HG03159 (cell line): ENCODE data around the gene SDF2L1.
A peak's percentile ranks its signal among the peaks of the same experiment; 100 is the strongest.
"Not testable (repeated sequence)": the region's sequence is repeated elsewhere in the genome, so short reads cannot be mapped to it uniquely, and the experiment has no call there.

ENCODE experiments used
- ATAC-seq: cut with Tn5 transposase; IDR thresholded peaks from one replicate; pipeline ENCODE4 v1.9.1; 2021; ENCODE audit warnings: mild to moderate bottlenecking, moderate library complexity; ENCODE audit not compliant: unreplicated experiment

SDF2L1 gene, protein sequence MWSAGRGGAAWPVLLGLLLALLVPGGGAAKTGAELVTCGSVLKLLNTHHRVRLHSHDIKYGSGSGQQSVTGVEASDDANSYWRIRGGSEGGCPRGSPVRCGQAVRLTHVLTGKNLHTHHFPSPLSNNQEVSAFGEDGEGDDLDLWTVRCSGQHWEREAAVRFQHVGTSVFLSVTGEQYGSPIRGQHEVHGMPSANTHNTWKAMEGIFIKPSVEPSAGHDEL

DNA sequence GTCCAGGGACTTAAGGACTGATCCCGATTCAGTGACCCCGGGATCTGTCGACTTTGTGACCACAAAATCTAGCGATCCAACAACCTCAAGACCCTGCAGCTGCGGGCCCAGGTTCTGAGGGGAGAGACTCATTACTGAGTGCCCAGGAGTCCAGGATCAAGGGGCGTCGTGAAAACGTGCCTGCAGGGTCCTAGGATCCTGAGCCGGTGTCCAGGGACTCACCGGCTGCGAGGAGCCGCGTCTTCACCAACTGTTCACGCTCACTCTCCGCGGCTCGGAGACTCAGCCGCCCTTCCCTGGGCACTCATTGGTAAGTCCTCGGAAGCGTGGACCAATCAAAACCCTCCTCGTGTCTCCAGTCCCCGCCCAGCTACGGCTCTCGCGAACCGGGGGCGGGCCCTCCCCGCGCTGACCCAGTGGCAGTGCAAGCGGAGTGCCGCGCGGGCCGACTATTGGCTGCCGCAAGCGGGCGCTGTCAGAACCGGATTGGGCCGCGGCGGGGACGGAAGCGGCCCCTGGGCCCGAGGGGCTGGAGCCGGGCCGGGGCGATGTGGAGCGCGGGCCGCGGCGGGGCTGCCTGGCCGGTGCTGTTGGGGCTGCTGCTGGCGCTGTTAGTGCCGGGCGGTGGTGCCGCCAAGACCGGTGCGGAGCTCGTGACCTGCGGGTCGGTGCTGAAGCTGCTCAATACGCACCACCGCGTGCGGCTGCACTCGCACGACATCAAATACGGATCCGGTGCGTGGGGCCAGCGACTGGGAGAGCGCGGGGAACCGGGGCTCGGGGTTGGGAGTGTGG, at the start of gene SDF2L1:
Gene SDF2L1 (plus strand): TSS at position 514 of the 795 bp plus-strand sequence. CDS start 35 bp downstream, at position 549.
- ATAC-seq = peak; percentile 91

DNA sequence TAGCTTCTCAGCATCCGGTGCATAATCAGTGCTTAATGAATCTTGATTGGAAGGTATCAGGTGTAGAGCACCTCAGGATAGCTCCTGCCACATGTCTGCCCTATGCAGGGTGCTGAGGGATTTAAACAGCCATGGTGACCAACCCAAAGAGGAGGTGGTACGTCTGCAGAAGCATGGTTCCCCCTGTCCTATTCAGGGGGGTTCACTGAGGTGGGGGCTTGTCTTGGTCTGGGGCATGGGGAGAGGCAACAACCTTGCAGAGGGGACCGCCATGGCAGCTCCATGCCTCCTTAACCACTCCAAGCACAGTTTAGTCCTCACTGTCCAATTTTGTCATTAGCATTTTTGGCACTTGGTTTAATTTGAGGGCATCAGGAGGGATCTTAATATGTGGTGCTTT, 49.7 kb upstream of the SDF2L1 start:
- no peak for ATAC-seq

DNA sequence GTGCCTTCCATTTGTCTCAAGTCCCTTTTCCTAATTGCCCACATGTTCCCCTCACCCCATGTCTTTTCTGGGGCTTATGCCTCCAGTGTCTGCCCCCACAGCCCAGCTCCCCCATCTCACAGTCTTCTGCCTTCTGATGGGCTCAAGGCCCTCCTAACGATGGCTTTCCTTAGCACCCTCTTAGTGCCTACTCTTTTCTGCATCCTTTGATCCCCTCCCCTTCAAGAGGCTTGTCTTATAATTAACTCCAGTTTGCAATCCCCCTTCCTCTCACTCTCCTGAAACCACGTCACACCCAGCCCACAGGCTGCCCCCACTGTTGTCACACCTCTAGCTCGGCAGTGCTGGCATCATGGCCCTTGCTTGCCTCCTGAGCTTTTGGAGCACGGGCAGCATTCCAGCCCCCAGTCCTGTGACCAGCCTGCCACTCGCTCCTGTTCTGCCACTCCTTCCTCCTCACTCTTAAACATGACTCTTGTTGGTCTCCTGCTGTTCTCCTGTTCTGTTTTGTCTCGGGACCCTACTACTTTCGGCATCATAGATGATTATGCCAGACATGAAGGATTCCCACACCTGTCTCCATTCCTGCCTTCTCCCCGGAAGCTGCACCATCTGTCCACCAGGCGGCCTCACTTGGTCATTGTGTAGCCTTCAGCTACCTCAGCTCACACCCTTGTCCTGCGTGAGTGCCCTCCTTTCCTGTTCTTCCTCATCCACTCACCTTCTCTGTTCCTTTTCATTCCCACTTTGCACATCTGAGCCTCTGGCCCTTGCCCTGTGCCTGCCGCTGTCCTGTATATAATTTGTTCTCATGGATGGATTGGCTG, 48.5 kb upstream of the SDF2L1 start:
- no peak for ATAC-seq

DNA sequence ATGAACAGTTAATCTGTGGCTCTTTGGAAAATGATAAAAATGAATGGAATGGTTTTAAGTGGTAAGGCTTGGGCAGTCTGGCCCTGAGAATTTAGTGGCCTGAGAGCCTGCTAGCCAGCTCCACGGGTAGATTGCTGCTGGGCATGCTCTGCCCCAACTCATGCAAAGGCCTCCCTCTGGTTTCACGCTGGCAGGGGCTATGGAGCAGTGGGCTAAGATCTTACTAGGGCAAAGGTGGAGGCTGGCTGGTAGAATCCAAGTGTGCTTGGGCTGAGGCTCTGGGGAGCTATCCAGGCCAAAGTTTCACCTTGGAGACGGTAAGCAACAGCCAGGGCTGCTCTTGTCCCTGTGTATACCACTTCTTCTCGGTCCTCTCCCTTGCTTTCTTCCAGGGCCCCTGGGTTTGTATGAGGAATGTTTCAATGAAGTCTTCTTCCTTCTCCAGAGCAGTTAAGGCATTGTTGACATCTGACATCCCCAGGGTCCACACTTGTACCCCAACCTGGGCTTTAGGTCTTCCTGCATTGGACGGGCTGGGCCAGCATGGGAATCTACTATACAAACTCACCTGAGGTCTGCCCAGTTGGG, 47.1 kb upstream of the SDF2L1 start:
- ATAC-seq = no peak

DNA sequence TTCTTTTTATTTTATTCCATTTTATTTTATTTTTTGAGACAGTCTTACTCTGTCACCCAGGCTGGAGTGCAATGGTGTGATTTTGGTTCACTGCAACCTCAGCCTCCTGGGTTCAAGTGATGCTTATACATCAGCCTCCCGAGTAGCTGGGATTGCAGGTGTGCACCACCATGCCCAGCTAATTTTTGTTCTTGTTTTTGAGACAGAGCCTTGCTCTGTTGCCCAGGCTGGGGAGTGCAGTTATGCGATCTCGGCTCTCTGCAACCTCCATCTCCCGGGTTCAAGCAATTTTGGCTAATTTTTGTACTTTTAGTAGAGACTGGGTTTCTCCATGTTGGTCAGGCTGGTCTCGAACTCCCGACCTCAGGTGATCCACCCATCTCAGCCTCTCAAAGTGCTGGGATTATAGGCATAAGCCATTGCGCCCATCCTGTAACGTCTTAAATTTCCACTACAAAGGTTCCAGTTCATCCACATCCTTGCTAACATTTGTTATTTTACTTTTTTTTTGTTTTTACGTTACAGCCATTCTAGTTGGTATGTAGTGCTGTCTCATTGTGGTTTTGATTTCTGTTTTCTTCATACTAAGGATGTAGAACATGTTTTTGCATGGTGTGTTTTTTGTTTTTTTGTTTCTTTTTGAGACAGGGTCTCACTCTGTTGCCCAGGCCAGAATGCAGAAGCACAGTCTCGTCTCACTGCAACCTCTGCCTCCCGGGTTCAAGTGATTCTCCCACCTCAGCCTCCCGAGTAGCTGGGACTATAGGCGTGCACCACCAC, 45.6 kb upstream of the SDF2L1 start:
- ATAC-seq = not testable (repeated sequence)

DNA sequence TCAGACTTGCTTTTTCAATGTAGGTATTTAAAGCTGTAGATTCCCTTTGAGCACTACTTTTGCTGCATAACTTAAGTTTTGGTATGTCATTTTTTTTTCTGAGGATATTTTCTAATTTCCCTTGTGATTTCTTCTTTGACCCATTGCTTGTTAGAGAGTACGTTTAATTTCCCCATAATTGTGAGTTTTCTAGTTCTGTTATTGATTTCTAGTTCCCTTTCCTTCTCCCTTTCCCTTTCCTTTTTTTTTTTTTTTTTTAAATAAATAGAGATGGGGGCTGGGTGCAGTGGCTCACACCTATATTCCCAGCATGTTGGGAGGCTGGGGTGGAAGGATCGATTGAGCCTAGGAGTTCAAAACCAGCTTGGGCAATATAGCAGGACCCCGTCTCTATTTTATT, 43.8 kb upstream of the SDF2L1 start:
- ATAC-seq = no peak

DNA sequence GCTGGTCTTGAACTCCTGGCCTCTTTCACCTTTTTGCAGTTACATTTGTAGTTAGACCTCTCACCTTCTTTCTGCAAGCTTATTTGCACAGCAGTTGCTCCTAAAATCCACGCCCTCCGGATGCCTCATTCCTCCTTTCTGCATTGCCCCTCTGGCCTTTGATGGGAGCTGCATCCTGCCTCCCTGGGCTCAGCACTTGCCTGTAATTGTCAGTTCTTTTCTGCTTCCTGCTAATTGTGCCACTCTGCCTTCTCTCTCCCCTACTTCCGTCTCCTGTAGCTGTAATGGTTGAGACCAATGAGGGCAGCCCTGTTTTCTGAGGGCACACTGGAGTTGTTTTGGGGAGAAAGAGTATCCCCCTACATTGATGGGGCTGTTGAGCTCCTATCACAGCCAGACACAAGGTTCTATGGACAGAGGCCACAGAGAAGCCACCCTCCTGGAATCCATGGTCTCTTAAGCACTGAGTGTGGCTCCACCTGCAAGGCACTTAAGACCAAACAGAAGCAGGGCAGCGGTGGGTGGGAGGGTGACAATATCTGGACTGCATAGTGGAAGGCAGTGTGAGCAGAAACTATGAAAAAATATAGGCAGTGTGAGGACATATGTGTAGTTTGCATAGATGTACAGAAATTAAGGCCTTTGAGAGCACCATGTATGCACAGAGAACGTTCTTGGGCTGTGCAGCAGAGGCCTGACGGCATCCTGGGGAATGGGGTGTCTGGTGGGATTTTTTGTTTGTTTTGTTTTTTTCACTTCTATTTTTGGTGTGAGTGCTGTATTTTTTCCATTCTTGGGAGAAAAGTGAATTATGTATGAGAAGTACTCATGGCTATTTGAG, 42.8 kb upstream of the SDF2L1 start:
- ATAC-seq = no peak

DNA sequence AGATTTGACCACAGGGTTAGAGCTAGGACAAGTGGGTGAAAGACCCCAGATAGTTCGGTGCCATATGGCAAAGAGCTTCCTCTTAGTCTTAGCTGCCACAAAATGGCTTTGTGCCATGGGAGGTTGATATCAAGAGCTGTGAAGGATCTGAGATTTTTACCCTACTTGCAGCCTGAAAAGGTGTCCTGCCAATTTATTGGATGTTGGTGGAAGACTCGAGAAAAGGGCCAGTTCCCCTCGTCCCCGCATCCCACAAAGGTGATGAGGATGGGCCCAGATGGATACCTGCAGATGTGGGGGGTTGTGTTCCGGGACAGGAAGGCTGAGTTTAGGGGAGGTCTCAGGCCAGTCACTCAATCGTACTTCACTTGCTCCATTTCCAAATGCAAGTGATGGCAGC, 39.5 kb upstream of the SDF2L1 start:
- ATAC-seq = no peak

DNA sequence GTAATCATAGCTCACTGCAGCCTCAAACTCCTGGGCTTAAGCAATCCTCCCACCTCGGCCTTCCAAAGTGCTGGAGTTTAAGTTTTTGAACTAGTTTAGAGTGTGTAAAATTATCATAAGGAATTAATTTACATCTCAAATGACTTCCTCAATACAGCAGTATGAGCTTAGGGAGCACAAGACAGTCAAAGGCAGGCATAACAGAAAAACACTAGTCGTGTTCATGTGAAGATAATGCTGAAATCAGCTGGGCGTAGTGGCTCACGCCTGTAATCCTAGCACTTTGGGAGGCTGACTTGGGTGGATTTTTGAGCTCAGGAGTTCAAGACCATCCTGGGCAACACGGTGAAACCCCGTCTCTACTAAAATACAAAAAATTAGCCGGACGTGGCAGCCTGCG, 38.1 kb upstream of the SDF2L1 start:
- ATAC-seq = no peak

DNA sequence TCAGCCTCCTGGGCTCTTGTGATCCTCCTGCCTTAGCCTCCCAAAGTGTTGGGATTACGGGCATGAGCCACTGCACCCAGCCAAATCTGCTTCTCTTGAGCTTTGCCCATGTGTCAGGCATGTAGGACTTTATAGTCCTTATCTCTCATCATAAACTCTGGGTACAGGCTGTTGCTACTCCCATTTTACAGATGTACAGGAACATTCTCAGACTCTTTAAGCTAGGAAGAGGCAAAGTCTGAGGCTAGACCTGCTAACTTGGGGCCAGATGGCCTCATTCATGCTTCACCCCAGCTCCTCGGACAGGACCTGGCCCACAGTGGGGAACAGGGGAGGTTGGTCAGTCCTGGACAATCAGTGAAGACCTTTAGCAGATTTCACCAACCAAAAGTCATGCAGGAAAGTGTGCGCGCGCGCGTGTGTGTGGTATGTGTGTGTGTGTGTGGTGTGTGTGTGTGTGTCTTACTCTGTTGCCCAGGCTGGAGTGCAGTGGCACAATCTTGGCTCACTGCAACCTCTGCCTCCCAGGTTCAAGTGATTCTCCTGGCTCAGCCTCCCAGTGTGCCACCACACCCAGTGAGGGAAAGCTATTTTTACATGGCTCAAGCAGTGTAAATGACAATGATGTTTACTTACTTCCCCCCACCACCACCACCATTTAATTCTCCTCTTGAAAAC, 36.1 kb upstream of the SDF2L1 start:
- no peak for ATAC-seq

DNA sequence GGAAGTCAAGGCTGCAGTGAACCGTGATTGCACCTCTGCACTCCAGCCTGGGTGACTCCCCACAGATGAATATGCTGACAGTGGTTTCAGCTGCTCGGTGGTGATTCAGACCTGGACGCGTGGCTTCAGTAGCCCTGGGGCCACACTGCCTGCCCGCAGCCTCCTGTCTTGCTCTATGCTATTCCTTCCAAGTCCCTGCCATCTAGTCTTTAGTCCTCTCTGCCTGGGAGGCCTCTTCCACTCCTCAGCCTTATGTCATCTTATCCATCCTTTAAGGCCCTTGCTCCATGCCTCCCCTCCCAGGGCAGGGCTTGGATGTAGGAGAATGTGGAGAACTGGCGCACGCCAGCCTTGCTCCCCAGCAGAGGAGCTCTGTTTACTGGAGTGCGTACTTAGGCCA, 35.3 kb upstream of the SDF2L1 start:
- no peak for ATAC-seq

DNA sequence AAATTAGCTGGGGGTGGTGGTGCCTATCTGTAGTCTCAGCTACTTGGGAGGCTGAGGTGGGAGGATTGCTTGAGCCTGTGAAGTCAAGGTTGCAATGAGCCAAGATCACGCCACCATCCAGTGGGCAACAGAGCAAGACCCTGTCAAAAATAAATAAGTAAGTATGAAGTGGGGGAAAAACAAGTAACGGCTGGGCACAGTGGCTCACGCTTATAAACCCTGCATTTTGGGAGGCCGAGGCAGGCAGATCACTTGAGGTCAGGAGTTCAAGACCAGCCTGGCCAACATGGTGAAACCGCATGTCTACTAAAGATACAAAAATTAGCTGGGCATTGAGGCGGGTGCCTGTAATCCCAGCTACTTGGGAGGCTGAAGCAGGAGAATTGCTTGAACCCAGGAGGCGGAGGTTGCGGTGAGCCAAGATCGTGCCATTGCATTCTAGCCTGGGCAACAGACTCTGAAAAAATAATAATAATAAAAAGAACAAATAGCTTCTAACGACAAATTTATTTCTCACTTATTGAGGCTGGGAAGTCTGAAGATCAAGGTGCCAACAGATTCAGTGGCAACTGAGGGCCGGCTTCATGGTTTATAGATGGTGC, 32.4 kb upstream of the SDF2L1 start:
- ATAC-seq = not testable (repeated sequence)

DNA sequence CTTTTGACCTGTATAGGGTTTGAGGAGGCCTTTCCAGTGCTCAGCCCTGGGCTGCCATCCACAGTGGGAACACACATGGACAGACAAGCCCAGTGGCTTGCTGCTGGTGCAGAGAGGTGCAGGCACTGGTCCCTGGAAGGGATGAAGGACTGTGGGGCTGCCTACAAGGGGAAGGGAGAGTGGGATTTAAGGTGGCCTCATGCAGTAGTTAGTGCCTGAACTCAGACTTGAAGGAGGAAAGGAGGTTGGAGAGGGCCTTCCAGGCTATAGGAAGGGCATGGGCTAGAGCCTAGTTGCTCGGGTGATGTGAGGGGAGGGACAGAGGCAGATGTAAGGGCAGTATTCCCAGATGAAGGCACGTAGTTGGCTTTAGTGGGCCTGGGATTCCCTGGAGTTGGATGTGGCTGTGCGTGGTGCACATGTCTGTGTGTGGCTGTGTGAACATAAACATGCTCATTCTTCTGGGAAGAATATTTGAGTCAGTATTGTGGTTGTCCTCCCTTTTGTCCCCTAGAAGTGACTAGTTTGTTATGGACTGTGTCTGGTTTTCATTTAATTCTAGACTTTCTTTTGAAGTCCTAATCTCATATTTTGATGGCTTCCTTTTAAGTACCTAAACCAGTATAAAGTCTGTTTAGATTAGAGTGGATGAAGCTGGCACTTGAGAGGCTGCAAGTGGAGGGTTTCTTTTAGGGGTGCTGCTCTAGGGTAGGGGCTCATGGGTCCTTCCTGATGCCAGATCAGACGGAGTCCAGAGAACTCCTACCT, 30.7 kb upstream of the SDF2L1 start:
- no peak for ATAC-seq

DNA sequence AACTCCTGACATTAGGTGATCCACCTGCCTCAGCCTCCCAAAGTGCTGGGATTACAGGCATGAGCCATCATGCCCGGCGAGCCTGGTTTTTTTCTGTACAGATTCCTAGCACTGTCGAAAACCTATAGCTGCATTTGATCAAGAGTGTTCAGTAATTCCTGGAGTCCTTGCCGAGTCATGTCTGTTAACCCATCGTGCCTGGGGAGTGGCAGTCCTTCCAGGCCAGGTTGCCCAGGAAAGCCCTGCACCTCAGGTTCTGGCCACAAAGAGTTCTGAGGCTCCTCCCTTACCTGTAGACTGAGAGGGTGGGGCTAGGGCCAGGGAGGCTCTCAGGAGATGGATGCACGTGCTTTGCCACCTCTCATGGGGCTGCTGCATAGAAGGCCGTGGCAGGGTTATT, 29.2 kb upstream of the SDF2L1 start:
- ATAC-seq = no peak

DNA sequence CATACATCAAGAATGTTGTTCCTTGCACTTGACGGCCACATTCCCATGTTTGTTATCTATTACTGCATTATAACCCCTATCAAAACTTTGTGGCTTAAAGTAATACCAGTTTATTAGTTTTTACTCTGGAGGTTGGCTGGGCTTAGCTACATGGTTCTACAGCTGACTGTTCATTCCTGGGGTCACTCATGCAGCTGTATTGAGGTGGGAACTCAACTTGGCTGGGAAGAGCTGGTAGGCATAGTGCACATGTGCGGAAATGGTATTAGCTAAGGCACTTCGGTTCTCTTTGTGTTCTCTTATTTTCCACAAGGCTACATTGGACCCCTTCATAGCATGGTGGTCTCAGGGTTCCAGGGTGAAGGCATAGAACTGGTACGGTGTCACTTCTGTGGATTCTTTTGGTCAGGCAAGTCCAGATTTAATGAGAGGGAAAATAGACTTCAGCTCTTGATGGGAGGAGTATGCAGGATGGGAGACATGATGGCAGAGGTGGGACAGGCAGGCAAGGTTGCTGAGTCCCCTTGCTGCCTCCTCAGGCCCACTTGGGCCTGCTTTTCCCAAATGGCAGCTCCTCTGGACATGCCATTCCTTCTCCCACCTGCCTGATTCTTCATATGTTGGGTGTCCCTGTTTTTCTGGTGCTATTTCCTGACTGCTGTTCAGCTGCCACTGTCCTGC, 28.4 kb upstream of the SDF2L1 start:
- no peak for ATAC-seq

DNA sequence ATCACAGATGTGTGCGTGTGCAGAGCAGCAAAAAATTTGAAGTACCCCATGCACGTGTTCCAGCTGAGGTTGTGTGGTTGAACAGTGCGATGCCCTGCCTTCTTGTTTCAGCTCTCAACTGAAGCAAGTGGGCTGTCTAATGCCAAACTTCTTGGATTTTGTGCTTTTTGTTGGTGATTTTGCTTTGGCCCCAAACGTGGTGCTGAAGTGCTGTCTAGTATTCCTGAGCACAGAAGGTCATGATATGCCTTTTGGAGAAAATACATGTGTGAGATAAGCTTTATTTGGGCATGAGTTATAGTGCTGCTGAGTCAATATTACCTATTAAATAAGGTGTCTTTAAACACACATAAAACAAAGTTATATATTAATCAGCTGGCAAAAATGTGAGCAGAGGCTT, 26.4 kb upstream of the SDF2L1 start:
- no peak for ATAC-seq

DNA sequence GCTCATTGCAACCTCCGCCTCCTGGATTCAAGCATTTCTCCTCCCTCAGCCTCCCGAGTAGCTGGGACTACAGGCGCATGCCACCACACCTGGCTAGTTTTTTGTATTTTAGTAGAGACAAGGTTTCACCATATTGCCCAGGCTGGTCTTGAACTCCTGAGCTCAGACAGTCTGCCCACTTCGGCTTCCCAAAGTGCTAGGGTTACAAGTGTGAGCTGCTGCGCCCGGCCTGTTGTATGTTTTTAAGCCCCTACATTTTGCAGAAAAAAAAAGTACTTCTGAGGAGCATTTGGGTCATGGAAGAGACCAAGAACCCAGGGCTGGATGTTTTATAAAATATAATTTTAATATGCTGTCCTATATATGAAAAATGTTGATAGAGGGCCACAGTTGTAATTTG, 24.8 kb upstream of the SDF2L1 start:
- ATAC-seq = not testable (repeated sequence)
